ENCODE results near the gene CRTAP. TPM values are rescaled to one million over a fixed set of nuclear protein-coding genes. Genes with fewer than 3 reads are reported as not detected.
"Not testable (repeated sequence)": the region's sequence is repeated elsewhere in the genome, so short reads cannot be mapped to it uniquely, and the experiment has no call there.

CRTAP gene
- total RNA-seq, 1 donor from 2014 or later: 177 TPM

GRCh38 chr3:33074217-33075067 lies 39.4 kb upstream of the CRTAP start:
- TF ChIP-seq, protein P1, sequence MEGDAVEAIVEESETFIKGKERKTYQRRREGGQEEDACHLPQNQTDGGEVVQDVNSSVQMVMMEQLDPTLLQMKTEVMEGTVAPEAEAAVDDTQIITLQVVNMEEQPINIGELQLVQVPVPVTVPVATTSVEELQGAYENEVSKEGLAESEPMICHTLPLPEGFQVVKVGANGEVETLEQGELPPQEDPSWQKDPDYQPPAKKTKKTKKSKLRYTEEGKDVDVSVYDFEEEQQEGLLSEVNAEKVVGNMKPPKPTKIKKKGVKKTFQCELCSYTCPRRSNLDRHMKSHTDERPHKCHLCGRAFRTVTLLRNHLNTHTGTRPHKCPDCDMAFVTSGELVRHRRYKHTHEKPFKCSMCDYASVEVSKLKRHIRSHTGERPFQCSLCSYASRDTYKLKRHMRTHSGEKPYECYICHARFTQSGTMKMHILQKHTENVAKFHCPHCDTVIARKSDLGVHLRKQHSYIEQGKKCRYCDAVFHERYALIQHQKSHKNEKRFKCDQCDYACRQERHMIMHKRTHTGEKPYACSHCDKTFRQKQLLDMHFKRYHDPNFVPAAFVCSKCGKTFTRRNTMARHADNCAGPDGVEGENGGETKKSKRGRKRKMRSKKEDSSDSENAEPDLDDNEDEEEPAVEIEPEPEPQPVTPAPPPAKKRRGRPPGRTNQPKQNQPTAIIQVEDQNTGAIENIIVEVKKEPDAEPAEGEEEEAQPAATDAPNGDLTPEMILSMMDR (IDR thresholded peaks at IDR 0.05; ENCODE audit: unreplicated experiment): peak; percentile 71
- DNase-seq (ENCODE audit: low spot score in 2 of 2, unreplicated experiment in 2 of 2): peak in 1 of 2 experiments; percentile 59
- Mint-ChIP-seq H3K9me3 (no peaks in the 10 kb centered on the region), H3K4me3 (no peak overlapping the region), H3K4me1 (peaks cover 31% of the 10 kb centered on the region), H3K27me3 (ENCODE audit: low read depth) (no peaks in the 10 kb centered on the region), H3K36me3 (peaks cover 8% of the 10 kb centered on the region), H3K27ac (peak overlapping the region; percentile 47)

DNA sequence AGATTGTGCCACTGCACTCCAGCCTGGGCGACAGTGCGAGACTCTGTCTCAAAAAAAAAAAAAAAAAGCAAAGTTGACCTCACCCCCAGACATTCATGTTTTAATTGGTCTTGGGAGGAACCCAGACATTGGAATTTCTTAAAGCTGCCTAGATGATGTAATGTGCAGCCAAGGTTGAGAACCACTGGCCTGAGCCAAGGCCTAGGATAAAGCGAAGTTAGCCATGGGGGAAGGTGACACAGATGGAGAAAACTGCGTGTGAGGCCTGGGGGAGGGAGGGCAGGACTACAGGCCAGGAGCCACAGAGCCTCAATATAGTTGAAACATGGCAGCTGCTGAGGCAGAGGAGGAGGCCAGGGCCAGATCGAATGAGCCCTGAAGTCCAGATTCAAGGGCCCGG lies 37.8 kb upstream of the CRTAP start:
- H3K27ac Mint-ChIP-seq: peak overlapping the region; percentile 37
- no peak for DNase-seq (ENCODE audit: low spot score in 2 of 2, unreplicated experiment in 2 of 2)
- H3K9me3 Mint-ChIP-seq: no peaks in the 10 kb centered on the region
- H3K36me3 Mint-ChIP-seq: peaks cover 8% of the 10 kb centered on the region
- no peak overlapping the region for H3K4me3 Mint-ChIP-seq
- H3K27me3 Mint-ChIP-seq (ENCODE audit: low read depth): no peaks in the 10 kb centered on the region
- peaks cover 23% of the 10 kb centered on the region for H3K4me1 Mint-ChIP-seq
- TF ChIP-seq, protein P1 (IDR thresholded peaks at IDR 0.05; ENCODE audit: unreplicated experiment): no peak

DNA sequence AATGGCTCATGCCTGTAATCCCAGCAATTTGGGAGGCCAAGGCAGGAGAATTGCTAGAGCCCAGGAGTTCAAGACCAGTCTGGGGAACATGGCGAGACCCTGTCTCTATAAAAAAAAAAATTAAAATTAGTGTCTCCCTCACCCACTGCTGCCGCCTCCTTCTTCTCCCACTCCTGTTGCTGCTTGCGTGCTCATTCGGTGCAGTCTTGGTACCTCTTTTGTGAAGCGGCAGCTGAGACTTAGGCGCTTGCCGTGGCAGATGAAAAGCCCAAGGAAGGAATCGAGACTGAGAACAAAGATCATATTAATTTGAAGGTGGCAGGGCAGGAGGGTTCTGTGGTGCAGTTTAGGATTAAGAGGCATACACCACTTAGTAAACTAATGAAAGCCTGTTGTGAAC lies 36.9 kb upstream of the CRTAP start:
- H3K4me3 Mint-ChIP-seq: no peak overlapping the region
- peaks cover 8% of the 10 kb centered on the region for H3K36me3 Mint-ChIP-seq
- H3K4me1 Mint-ChIP-seq: peaks cover 13% of the 10 kb centered on the region
- H3K27ac Mint-ChIP-seq: no peak overlapping the region
- no peak for DNase-seq (ENCODE audit: low spot score in 2 of 2, unreplicated experiment in 2 of 2)
- no peaks in the 10 kb centered on the region for H3K27me3 Mint-ChIP-seq (ENCODE audit: low read depth)
- H3K9me3 Mint-ChIP-seq: no peaks in the 10 kb centered on the region
- TF ChIP-seq, protein P1 (IDR thresholded peaks at IDR 0.05; ENCODE audit: unreplicated experiment): no peak

GRCh38 chr3:33077976-33078375 lies 35.8 kb upstream of the CRTAP start:
- DNase-seq (ENCODE audit: low spot score in 2 of 2, unreplicated experiment in 2 of 2): no peak
- peaks cover 5% of the 10 kb centered on the region for H3K4me1 Mint-ChIP-seq
- H3K9me3 Mint-ChIP-seq: no peaks in the 10 kb centered on the region
- H3K27me3 Mint-ChIP-seq (ENCODE audit: low read depth): no peaks in the 10 kb centered on the region
- H3K36me3 Mint-ChIP-seq: peaks cover 8% of the 10 kb centered on the region
- no peak overlapping the region for H3K27ac Mint-ChIP-seq
- TF ChIP-seq, protein P1 (IDR thresholded peaks at IDR 0.05; ENCODE audit: unreplicated experiment): no peak
- H3K4me3 Mint-ChIP-seq: no peak overlapping the region

GRCh38 chr3:33079813-33080212 lies 34.0 kb upstream of the CRTAP start:
- peaks cover 11% of the 10 kb centered on the region for H3K36me3 Mint-ChIP-seq
- H3K27ac Mint-ChIP-seq; H3K9me3 Mint-ChIP-seq; DNase-seq (ENCODE audit: low spot score in 2 of 2, unreplicated experiment in 2 of 2); H3K4me1 Mint-ChIP-seq; H3K27me3 Mint-ChIP-seq (ENCODE audit: low read depth); H3K4me3 Mint-ChIP-seq: not testable (repeated sequence)

DNA sequence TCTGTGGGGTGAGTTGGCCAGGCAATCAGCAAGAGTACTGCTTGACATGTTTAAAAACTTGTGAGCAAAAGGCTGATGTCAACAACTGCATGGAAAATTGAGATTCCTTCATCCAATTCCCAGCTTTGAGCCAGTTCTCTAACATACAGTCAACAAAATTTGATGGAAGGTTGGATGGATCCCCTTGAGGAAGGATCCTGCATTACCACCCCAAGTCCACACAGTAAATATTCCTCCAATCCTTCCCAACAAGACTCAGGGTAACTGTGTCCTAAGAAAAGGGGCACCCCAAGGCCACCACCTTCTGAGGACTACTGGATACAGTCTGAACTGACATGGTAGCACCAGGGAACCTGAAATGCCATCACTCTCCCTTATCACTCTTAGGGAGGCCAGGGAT lies 32.0 kb upstream of the CRTAP start:
- no peaks in the 10 kb centered on the region for H3K4me1 Mint-ChIP-seq
- DNase-seq (ENCODE audit: low spot score in 2 of 2, unreplicated experiment in 2 of 2): no peak
- no peak overlapping the region for H3K4me3 Mint-ChIP-seq
- H3K9me3 Mint-ChIP-seq: no peaks in the 10 kb centered on the region
- no peak overlapping the region for H3K27ac Mint-ChIP-seq
- TF ChIP-seq, protein P1 (IDR thresholded peaks at IDR 0.05; ENCODE audit: unreplicated experiment): no peak
- H3K36me3 Mint-ChIP-seq: peaks cover 3% of the 10 kb centered on the region
- H3K27me3 Mint-ChIP-seq (ENCODE audit: low read depth): no peaks in the 10 kb centered on the region
